Measurements from ENCODE around the gene KLHL15.

DNA sequence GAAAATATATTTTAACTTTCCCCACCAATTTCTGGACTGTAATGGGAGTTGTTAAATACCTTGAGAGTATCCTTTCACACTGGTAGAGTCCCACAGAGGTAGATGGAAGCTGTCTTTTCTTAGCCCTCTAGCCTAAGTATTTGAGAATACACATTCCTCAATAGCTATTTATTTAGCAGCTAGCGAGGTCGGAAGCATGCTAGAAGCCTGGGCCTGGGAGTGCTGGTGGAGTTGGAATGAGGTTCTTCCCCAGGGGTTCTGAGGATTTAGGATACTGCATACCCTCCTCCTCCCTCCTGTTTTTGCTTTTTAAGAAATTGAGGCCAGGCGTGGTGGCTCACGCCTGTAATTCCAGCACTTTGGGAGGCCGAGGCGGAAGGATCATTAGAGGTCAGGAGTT, 999 bp upstream of the KLHL15 start:
- TF ChIP-seq EZH2 (IDR thresholded peaks at IDR 0.05; ENCODE audit: insufficient read depth, poor library complexity, severe bottlenecking) = no peak
- TF ChIP-seq EZH2phosphoT487 (IDR thresholded peaks at IDR 0.05; ENCODE audit: insufficient read depth, low read depth) = no peak
